RCC 7860 (cell line): ENCODE measurements around the gene TNNT1.
A peak's percentile ranks its signal among the peaks of the same experiment; 100 is the strongest.

Source experiments
- DNase-seq: peaks from one replicate; pipeline ENCODE4 v3.0.0-alpha.2; 2015; ENCODE audit warnings: low spot score
- FAIRE-seq: peaks from 2 replicates; lab custom pipeline; 2012; peaks lifted over from hg19 to GRCh38; lab: Jason Lieb, UNC

Gene TNNT1

DNA sequence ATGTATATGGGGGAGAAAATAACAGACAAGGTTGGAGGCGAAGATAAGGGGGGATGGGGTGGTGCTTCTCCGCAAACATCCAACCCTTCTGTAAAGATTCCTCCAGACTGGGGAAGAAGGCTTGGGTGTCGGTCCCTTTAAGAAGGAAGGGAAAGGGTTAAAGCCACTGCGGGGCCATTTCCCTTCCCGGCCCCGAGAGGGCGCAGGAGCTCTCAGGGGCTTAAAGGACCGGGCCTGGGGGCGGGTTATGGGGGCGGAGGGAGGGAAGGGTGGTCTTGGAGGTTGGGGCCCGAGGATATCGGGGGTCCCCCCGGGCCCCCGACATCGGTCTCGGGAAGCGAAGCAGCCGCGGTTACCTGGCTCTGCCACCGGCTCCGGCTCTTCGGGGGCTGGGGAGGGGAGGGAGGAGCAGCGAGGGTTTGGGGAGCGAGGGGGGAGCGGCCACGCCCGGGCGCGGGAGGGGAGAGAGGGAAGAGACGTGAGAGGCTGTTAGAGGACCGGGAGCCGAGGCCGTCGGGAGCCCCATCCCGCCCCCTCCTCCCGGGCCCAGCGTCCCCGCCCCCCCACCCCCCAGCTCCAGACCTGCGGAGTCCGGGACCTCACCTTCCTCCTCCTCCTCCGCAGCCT lies 2.8 kb downstream of the TNNT1 start:
- DNase-seq: peak; percentile 8
- no peak for FAIRE-seq

DNA sequence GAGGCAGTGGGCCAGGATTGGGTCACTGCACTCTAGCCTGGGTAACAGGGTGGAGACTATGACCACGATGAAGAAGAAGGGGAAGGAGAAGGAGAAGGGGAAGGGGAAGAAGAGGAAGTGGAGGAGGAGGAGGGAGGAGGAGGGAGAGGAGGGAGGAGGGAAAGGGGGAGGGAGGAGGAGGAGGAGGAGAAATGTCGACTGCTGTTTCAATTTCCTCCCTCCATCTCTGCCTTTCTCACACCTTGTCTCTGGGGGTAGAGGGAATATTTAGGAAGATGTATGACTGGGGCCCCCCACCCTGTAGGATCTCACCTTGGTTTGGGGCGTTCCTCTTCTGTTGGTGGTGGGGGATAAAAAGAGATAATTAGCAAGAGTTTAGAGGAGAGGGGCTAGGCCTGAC lies 3.8 kb downstream of the TNNT1 start:
- FAIRE-seq (no peak), DNase-seq (no peak)

DNA sequence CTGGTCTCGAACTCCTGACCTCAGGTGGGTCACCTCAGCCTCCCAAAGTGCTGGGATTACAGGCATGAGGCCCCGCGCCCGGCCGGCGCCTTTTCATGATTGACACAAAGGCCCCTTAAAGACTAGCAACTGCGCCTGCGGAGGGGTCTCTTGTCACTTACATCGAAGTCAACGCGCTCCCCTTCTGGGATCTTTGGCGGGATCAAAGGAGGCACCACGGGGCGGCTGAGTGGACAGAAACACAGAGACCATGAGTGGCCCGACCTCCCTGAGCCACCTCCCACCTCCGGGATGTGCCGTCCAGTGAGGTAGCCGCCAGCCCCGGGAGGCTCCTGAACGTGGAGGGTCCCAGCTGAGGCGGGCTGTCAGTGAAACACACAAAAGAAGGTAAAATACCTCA lies 7.3 kb downstream of the TNNT1 start:
- no peak for FAIRE-seq
- no peak for DNase-seq

DNA sequence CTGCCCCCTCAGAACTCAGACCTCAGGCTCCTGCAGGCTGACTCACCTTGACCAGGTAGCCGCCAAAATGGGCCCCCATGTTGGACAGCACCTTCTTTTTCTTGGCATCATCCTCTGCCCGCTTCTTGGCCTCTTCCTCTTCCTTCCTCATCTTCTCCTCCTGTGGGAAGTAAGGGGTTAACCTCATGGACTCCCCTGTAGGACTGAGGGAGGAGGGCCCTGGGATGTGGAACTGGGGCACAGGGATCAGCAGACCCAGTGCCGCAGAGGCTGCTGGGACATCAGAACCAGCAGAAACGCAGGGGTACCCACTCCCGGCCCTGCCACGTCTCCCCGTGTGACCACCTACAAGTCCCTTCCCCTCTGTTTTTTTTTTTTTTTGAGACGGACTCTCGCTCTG lies 11.1 kb downstream of the TNNT1 start:
- DNase-seq: no peak
- FAIRE-seq: no peak

DNA sequence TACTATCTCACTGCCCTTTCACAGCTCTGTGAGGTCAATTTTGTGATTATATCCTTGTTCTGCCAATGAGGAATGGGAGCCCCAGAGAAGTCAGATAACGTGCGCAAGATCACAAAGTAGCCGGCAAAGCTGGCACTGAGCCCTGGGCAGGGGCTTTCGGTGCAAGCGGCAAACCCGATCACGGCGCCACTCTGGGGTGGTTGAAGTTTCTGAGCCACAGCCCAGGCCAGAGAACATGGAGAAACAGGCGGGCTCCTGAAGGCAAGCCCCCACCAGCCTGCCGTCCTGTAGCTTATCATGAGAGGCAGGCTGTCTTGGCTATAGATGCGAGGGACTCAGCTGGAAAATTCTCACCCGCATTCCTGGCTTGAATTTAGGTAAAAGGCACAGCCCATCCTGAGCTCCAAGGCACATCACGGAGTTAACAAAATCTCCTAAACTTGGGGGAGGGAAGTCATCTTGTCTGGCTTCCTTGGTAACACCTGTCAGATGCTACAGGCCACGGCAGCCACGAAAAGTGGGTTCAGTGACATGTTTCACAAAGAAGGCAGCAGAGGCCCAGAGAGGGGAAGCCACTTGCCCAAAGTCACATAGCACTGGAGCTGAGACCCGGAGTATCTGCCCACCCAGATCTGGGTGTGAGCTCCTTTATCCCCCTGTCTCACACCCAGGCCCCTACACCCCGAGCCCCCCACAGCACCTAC lies 12.5 kb downstream of the TNNT1 start:
- no peak for DNase-seq
- FAIRE-seq: no peak

DNA sequence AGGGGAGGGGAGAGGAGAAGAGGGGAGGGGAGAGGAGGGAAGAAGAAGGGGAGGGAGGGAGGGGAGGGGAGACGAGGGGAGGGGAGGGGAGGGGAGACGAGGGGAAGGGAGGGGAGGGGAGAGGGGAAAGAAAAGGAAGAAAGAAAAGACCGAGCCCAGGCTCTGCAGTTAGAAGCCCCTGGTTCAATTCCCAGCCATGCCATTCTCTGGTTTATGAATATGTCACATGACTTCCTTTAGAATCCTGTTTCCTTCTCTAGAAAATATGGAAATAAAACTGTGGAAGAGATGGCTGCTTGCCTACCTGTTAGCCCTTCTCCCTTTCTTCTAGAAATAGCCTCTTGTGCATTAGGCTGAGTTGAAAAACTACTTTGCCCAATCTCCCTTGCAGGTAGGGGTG lies 14.3 kb downstream of the TNNT1 start:
- no peak for FAIRE-seq

DNA sequence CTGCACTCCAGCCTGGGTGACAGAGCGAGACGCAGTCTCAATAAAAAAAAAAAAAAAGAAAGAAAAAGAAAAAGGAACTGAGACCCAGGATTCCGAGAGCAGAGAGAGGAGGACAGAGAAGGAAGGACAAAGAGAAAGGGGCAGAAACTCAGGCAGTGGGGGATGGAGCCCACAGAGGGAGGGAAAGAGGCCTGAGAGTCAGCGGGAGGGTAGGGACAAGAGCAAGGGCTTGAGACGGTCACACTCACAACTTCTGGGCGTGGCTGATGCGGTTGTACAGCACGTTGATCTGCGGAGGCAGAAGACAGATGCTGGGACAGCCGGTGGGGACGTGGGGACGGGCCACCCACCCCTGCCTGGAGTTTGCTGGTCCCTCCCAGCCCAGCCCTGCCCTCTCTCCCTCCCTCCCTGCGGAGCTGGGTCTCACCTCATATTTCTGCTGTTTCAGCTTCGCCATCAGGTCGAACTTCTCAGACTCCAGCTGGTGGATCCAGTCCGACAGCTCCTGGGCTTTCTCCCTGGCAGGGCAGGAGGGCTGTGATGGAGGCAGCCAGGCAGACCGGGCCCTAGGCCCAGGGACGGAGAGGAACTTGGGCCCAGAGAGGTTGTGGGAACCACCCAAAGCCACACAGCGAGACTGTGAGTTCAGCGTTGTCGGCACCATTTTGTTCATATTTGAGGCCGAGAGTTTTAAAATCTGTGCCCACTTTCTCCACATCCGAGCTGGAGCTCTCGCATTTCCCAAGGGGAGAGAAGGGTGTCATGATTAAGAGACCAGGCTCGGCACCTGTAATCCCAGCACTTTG lies 15.2 kb downstream of the TNNT1 start:
- no peak for DNase-seq
- FAIRE-seq: no peak

More for the DNA sequence above, 14.3 kb downstream of the TNNT1 start:
- no peak for DNase-seq

DNA sequence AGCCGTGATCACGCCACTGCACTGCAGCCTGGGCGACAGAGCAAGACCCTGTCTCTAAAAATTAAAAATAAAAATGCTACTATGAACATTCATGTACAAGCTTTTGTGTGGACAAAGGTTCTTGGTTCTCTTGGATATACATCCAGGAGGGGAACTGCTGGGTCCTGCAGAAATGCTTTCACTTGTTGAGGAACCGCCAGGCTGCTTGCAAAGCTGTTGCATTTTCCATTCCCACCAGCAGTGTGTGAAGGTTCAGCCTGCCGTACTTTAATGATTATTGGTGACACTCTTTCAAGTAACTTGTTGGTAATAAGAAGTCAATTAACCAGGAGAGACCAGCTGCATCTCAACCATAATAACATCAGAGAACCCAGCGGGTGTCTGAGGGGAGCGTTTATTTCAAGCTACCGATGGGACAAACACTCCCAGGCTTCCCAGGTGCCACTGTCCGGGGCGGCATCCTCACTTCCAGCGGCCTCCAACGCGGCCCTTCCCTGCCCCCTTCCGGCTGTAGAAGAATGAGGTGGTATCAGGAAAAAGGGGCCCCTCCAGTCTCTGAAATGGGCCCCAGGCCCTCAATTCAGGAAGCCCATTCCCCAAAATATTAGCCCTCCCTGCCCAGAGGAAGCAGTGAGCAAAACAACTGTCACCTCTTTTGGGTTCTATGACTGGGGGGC lies 16.4 kb downstream of the TNNT1 start:
- no peak for FAIRE-seq
- DNase-seq: no peak

DNA sequence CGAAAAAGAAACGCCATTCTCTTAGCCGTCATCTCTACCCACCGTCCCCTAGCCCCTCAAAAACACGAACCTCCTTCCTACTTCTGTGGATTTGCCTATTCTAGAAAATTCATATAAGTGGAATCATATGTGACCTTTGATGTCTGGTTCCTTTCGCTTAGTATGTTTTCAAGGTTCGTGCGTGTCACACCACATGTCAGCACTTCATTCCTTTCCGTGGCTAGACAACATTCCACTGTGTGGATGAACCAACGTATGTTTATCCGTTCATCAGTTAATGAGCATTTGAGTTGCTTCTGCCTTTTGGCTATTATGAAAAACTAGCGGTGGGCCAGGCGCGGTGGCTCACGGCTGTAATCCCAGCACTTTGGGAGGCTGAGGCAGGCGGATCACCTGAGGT lies 17.6 kb downstream of the TNNT1 start:
- DNase-seq (no peak), FAIRE-seq (no peak)

DNA sequence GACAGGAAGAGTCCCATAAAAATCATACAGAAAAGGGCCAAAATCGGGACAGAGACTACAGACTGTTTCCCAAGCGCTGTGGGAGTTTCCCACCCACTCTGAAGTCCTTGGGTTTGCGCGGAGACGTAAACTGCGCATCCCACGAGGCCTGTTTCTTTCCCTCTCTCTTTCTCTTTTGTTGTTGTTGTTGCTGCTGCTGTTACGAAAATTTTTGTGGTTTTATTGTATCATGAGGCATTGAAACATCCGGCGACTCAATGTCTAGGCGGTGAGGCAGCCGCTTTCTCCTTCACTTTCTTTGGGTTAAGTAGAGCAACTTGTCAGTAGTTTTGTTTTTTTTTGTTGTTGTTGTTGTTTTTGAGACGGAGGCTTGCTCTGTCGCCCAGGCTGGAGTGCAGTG lies 30.0 kb downstream of the TNNT1 start:
- DNase-seq (no peak), FAIRE-seq (no peak)

DNA sequence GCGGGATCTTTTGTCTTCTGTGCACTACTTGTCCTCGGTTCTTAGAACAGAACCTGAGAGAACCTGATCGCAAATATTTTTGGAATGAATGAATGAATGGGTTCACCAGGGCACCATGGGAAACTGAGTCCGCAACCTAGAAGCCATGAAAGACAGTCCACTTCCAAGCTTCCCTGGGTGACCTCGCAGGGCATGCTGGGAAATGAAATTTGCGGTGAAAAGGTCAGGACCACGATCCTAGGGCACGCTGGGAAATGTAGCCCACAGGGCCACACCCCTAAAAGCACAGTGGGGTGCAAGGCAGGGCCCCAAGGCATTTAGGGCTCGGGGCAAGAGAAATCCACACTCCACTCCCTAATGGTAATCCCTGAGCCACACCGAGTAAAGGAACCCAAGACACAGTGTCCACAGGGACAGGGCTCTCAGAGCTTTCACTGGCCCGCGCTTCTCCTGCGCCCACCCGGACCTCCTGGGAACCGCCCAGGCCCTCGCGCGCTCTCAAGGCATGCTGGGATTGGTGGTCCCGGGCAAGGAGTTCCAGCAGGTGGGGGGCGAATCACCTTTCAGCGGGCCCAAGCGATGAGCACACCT lies 30.5 kb downstream of the TNNT1 start:
- DNase-seq: no peak

DNA sequence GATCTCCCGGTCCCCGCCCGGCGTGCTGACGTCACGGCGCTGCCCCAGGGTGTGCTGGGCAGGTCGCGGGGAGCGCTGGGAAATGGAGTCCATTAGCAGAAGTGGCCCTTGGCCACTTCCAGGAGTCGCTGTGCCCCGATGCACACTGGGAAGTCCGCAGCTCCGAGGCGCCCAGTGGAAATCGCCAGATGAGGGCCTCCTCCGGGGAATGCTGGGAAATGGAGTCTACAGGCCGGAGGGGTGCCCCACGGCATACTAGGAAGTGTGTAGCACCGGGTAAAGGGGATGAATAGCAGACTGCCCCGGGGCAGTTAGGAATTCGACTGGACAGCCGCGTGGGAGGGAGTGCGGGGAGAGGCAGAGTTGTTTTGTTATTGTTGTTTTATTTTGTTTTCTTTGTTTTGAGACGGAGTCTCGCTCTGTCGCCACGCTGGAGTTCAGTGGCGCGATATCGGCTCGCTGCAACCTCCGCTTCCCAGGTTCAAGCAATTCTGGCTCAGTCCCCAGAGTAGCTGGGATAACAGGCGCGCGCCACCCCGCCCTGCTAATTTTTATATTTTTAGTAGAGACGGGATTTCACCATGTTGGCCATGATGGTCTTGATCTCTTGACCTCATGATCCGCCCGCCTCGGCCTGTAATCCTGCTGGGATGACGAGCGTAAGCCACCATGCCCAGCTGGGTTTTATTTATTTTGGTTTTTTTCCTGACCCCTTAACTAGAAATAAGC lies 31.2 kb downstream of the TNNT1 start:
- peak; percentile 55 for FAIRE-seq
- peak; percentile 93 for DNase-seq

More for the DNA sequence above, 30.5 kb downstream of the TNNT1 start:
- no peak for FAIRE-seq

DNA sequence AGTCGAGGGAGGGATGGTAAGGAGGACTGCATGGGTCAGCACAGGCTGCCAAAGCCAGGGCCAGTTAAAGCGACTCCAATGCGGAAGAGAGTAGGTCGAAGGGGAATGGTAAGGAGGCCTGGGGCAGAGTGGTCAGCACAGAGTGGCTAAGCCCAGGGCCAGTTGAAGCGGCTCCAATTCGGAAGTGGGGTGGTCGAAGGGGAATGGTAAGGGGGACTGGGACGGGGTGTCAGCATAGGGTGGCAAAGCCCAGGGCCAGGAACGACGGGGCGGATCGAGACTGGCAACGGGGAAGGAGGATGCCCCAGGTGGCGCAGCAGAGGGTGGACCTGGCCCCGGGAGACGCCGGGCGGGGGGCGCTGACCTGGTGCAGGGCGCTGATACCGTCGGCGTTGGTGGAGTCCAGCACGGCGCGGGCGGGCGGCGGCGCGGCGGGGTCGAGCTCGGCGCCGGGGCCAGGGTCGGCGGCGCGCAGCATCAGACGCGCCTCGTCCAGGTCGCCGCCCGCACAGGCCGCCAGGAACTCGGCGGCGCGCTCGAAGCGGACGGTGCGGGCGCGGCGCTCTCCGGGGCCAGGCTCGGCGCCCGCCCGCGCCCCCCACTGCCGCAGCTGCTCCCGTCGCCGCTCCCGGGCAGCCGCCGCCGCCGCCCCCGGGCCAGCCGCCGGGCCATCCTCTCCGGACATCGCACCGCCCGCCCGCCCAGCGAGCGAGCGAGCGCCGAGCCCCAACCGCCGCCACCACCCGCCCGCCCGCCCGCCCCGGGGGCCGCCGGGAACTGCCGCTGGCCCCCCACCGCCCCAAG lies 31.9 kb downstream of the TNNT1 start, which contains the start of gene PPP1R12C:
Gene PPP1R12C (minus strand): TSS at position 779 of the 804 bp plus-strand sequence. CDS start 94 bp downstream, at position 685.
- FAIRE-seq: no peak
- DNase-seq: no peak

DNA sequence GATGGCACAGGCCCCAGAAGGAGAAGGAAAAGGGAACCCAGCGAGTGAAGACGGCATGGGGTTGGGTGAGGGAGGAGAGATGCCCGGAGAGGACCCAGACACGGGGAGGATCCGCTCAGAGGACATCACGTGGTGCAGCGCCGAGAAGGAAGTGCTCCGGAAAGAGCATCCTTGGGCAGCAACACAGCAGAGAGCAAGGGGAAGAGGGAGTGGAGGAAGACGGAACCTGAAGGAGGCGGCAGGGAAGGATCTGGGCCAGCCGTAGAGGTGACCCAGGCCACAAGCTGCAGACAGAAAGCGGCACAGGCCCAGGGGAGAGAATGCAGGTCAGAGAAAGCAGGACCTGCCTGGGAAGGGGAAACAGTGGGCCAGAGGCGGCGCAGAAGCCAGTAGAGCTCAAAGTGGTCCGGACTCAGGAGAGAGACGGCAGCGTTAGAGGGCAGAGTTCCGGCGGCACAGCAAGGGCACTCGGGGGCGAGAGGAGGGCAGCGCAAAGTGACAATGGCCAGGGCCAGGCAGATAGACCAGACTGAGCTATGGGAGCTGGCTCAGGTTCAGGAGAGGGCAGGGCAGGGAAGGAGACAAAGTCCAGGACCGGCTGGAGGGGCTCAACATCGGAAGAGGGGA lies 32.7 kb downstream of the TNNT1 start:
- FAIRE-seq: no peak
- no peak for DNase-seq

DNA sequence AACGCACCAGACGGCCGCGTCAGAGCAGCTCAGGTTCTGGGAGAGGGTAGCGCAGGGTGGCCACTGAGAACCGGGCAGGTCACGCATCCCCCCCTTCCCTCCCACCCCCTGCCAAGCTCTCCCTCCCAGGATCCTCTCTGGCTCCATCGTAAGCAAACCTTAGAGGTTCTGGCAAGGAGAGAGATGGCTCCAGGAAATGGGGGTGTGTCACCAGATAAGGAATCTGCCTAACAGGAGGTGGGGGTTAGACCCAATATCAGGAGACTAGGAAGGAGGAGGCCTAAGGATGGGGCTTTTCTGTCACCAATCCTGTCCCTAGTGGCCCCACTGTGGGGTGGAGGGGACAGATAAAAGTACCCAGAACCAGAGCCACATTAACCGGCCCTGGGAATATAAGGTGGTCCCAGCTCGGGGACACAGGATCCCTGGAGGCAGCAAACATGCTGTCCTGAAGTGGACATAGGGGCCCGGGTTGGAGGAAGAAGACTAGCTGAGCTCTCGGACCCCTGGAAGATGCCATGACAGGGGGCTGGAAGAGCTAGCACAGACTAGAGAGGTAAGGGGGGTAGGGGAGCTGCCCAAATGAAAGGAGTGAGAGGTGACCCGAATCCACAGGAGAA lies 33.5 kb downstream of the TNNT1 start:
- DNase-seq (no peak), FAIRE-seq (no peak)

DNA sequence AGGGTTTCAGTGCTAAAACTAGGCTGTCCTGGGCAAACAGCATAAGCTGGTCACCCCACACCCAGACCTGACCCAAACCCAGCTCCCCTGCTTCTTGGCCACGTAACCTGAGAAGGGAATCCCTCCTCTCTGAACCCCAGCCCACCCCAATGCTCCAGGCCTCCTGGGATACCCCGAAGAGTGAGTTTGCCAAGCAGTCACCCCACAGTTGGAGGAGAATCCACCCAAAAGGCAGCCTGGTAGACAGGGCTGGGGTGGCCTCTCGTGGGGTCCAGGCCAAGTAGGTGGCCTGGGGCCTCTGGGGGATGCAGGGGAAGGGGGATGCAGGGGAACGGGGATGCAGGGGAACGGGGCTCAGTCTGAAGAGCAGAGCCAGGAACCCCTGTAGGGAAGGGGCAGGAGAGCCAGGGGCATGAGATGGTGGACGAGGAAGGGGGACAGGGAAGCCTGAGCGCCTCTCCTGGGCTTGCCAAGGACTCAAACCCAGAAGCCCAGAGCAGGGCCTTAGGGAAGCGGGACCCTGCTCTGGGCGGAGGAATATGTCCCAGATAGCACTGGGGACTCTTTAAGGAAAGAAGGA lies 34.4 kb downstream of the TNNT1 start:
- DNase-seq (no peak), FAIRE-seq (no peak)

DNA sequence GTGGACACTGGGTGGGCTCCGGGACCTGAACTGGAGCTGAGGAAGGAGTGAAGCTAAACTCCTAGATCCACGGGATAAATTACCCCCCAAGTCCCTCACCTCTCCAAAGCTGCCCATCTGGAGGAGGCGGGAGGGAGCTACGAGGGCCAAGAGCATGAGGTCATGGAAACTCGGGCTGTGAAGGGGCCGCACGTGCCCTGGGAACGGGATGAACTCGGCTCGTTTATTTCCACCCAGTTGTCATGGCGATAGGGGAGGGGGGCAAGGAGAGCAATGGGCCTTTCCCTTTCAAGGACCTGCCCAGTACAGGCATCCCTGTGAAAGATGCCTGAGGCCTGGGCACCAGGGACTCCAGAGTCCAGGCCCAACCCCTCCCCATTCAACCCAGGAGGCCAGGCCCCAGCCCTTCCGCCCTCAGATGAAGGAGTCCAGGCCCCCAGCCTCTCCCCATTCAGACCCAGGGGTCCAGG lies 35.4 kb downstream of the TNNT1 start:
- no peak for FAIRE-seq
- DNase-seq: peak; percentile 60
